ENCODE data around the gene LINGO1.

The LINGO1 gene, protein sequence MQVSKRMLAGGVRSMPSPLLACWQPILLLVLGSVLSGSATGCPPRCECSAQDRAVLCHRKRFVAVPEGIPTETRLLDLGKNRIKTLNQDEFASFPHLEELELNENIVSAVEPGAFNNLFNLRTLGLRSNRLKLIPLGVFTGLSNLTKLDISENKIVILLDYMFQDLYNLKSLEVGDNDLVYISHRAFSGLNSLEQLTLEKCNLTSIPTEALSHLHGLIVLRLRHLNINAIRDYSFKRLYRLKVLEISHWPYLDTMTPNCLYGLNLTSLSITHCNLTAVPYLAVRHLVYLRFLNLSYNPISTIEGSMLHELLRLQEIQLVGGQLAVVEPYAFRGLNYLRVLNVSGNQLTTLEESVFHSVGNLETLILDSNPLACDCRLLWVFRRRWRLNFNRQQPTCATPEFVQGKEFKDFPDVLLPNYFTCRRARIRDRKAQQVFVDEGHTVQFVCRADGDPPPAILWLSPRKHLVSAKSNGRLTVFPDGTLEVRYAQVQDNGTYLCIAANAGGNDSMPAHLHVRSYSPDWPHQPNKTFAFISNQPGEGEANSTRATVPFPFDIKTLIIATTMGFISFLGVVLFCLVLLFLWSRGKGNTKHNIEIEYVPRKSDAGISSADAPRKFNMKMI

DNA sequence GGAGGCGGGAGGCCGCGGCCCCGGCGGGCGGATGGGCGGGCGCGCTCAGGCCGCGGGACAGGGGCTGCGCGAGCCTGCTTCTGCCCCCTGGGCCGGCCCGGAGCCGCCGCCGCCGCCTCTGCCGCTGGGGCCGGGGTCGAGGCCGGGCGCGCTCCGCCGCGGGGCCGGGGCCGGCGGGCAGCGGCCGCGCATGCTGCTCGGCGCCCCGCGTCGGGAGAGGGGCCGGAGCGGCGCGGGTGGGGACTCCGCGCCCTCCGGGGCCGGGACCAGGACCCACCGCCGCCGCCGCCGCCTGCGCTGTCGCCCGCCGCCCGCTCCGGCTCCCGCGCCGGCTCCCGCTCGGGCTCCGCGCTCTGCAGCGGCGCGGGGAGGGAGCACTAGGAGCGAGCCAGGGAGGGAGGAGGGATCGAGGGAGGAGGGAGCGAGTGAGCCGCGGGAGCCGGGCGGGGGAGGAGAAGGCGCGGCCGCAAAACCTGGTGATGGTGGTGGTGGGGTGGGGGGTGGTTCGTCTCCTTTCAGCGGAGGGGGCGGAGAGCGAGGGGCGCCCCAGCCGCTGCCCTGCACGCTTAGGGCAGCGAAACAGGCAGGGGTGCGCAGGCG is at the start of gene LINGO1:
Gene LINGO1 (minus strand): TSS at position 379 of the 600 bp plus-strand sequence. CDS start 597 bp downstream, outside the sequence.
- DNase-seq (ENCODE audit: low read depth), result no peak

DNA sequence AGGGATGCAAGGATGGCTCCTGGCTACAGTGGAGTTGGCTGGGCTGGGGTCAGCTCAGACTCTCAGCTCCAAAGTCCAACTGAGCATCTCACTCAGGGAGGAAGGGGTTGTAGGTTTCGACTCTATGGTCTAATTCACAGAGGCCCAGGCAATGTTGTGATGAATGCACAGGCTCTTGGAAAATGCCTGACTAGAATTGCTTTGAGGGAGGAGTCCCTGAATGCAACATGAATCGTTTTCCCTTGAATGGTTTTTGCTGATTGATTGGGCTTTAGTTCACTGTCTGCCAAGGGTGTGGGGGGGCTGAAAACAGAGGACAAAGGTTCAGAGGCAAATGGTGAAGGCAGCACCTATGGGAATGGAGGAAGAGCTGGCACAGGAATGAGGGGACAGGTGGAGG is 48.6 kb upstream of the LINGO1 start:
- no peak for DNase-seq (ENCODE audit: low read depth)

DNA sequence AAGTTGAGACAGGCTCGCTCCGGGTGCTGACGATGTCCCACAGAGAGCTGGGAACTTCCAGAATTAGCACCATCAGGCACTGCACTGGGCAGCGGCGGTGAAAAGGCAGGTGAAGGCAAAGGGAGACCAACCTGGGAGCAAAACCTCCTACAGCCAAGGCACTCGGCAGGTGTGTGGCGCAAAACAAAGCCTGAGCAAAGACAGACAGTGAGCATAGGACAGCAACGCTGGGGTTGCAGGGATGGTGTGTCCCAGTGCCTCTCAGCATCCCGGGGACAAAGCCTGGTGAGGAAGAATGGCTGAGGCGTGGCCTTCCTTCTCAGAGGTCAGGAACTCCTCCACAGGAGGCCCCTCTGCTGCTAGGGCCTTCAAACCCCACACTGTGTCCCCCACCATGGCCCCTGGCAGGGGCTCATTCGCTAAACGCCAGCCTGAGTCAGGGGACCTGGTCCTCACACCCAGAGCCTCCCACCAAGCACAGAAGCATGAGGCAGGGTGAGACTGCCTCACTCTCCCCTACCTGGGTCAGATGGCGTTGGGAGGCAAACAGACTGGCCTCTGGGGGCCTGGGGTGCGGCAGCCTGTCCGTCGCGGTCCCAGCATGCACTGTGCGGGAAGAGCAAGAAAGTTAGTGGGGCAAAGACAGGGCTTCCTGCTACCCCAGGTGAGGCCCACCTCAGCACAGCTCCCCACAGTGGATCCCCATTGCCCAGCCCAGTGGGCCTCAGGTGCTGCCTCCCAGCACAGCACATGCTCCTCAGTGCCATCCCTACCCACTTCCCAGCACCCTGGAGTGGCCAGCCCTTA is 44.1 kb upstream of the LINGO1 start:
- DNase-seq (ENCODE audit: low read depth), result no peak

DNA sequence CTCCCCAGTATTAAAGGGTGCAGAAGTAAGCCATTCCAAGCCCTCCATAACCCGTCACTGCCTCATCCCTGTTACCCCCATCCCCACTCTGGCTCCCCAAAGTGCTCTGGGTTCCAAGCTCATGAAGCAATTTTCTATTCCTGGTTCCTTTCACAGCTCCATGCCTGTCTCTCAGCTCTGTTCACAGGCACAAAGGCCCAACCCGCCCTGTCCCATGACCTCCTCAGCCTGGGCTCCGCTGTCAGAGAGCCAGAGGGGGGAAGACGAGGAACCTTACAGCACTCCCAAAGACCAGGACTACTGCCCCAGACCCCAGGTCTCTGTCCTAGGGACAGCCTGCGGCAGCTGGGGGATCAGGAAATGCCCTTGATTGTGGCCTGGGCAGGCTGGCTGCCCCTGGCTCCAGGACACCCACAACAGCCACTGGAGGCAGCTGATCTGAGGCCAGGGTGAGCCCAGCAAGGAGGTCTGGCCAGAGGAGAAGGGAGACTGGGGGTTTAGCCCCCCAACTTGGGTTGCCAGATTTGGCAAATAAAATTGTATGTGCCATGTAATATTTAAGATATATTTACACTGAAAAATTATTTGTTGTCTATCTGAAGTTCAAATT is 43.2 kb upstream of the LINGO1 start:
- DNase-seq (ENCODE audit: low read depth), result no peak

DNA sequence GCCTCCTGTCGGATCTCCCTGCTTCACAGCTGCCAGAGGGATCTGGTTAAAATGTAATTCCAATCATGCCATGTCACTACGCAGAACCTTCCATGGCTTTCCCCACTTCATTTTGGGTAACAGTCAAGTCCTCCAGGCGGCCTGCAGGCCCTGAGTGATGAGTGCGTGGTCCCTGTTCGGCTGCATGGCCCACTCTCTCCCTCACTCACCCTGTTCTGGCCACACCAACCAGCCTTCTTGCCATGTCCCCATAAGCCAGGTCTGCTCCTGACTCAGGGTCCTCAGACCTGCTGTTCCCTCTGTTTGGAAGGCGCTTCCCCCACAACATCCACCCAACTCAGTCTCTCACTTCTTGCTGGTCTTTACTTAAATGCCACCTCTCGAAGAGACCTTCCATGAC is 41.6 kb upstream of the LINGO1 start:
- no peak for DNase-seq (ENCODE audit: low read depth)

DNA sequence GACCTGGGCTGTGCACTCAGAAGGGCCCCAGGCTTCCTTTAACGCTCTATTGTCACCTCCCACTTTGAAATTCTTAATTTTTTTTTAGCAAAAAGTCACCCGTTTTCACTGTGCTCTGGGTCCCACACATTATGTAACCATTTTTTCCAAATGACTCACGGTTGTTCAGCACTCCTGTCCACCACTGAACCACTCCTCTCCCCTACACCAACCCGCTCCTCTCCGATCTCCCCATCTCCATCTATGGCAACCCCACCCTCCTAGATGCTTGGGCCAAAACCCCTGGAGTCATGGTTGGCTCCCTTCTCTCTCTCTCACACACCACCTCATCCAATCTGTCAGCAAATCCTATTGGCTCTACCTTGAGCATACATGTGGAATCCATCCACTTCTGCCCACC is 41.2 kb upstream of the LINGO1 start:
- DNase-seq (ENCODE audit: low read depth), result no peak

DNA sequence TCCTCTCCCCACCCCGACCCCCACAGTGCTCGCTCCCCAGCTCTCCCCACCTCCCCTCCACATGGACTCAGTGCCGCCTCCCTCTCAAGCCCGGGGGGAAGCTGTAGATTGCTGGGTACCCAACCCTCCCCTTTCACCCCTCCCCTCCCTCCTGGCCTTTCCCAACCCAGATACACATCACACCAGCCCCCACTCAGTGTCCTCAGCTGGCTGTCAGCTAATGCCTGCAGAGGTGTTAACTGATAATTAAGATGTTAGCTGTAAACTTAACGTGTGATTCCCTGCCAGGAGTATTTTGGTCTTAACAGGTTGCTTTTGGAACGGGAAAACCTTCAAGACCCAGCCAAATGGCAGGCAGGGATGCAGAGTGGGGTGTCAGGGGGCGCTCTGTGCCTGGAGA is 39.4 kb upstream of the LINGO1 start:
- DNase-seq (ENCODE audit: low read depth), result no peak

DNA sequence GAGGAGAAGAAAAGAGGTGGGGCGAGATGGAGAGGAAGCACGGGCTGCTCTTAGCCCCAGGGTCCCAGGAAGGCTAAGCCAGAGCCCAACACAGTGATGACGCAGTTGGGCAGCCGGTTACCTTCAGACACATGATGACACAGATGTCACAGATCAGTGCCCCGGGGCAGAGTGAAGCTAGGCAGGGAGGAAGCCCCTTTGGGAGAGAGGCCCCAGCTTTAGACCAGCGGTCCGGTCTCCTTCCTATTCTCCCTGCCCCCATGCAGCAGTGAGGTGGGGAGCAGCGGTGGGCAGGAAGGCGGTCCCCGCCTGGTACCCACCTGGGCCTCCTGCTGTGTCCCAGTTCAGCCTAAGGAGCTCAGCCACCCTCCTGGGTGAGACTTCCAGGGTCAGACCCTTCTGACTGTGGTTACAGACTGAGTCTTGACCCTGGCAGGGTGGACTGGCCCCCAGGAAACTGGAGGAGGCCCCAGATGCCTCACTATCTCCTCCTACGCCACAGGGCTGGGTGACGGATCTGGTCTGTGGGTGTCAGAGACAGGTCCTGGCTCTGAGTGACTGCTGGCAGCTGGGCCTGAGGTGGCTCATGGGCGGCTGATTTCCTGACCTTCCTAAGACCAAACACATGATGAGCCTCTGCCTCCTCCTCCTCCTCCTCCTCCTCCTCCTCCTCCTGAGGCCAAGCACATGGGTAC is 38.8 kb upstream of the LINGO1 start:
- no peak for DNase-seq (ENCODE audit: low read depth)

DNA sequence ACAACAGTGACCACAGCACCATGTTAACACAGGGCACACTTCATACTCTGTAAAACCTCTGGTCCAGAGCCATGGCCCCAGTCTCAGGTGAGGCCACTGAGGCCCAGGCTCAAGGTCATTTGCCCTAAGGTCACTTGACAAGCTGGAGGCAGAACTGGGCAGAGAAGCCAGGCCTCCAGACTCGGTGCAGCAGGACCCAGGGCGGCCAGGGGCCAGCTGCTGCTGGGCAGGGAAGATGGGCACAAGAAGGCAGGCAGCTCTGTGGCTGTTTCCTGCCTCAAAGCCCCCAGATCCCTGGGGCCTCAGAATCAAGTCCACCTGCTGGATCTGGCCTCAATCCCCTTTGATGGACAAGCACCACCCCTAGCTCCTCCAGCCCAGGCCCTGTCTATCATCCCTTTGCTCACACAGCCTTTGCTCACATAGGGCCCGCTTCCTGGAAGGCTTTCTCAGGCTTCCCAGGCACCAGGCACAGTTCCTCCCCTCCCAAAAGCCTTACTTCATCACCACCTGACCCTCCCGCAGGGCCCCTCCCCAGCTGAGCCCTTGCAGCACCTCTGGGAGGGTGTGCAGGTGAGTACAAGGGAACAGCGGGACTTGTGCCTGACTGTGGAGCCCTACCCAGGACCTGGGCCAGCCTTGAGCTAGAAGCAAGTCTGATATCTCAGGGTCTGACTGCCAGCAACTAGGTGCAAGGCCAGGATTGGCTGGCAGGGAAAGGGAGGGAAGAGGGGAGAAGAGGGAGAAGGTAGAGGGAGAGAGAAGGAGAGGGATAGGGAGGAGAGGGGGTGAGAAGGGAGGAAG is 38.0 kb upstream of the LINGO1 start:
- no peak for DNase-seq (ENCODE audit: low read depth)

DNA sequence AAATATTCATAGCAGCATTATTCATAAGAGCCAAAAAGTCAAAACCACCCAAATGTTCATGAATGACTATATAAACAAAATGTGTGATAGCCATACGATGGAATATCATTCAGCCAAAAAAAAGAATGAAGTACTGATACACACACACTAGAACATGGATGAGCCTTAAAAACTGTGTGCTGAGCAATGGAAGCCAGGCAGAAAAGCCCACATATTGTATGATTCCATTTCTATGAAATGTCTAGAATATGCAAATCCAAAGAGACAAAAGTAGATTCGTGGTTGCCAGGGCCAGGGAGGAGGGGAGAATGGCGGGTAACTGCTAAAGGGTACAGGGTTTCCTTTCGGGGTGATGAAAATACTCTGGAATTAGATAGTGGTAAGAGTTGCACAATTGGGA is 37.2 kb upstream of the LINGO1 start:
- DNase-seq (ENCODE audit: low read depth), result no peak

DNA sequence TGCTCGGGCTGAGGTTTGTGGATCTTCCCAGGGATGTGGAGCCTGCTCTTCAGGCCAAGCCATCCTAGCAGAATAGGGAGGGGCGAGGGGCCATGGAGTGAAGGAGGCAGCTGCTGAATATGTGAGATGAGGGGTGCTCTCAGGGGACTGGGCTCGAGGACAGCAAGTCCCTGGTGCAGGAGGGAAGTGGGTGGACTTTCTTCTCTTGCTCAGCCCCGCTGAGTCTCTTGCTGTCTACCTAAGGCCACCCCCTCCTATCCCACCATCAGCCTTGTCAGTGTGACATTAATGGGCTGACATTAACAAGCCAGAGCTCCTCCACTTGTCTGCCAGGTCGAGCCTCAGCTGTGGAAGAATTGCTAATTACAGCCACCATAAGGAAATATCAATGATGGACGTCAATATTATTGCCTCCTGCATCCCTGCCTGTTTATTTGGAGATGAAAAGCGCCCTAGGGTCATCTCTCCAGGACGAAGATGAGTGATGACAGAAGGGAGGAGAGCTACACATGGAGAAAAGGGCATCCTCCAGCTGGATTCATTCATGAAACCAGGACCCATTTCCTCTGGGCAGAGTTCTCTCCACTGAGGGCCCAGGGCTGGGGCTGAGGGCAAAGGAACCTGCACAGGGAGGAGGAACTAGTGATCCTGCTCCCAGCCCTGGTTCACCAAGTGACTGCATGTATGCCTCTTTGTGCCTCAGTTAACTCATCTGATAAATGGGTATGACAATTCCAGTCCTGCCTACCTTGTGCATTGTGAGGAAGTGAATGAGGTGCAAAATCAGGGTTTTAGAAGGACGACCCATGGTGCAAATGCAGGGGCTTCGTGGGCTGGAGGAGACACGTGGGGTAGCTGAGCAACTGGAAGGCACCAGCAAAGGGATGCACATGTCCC is 34.9 kb upstream of the LINGO1 start:
- DNase-seq (ENCODE audit: low read depth), result no peak

DNA sequence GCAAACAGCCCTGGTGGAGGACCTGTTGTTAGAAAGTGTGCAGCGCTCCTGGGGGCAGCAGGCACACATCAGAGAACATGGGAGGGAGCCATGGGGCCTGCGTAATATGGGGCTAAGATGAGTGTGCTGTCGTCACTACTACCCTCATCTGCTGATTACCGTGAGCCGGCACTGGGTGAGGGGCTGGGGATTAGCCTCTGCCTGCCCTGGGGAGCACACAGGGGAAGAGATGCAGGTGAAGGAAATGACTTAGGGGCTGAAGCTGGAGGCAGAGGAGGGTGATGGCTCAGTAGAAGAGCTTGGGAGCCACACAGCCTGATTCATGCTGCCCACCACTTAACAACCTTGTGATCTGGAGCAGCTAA is 33.6 kb upstream of the LINGO1 start:
- DNase-seq (ENCODE audit: low read depth), result no peak

DNA sequence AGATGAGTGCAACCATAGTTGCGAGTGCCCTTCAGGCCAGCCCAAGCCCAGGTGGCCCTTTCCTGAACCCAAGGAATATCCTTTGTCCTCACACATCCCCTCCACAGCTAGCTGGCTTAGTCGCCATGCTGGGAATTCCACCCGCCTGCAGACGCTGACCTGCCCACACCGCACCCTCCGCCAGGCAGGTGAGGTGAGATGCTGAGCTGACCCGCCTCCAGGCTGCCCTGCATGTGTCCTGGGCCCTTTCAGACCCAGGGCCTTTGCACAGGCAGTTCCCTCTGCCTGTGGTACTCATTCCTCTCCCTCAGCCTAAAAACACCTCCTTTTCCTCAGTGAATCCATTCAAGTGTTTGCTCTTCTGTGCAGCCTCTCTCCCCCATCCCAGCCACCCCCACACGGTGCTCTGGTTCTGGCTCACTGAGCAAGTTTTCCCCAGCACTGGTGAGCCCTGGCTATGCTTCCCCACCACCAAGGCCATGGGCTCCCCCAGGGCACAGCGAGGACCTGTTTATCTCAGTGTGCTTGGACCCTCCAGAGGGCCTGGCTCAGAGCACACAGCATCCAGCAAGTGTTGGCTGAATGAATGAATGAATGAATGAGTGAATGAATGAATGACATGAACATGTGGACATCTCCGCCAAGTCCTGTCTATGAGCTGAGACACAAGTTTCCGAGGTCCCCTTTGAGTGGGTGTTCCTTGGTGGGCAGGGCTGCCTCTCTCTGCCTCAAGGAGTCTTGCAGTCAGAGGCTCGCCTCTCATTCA is 33.0 kb upstream of the LINGO1 start:
- no peak for DNase-seq (ENCODE audit: low read depth)

DNA sequence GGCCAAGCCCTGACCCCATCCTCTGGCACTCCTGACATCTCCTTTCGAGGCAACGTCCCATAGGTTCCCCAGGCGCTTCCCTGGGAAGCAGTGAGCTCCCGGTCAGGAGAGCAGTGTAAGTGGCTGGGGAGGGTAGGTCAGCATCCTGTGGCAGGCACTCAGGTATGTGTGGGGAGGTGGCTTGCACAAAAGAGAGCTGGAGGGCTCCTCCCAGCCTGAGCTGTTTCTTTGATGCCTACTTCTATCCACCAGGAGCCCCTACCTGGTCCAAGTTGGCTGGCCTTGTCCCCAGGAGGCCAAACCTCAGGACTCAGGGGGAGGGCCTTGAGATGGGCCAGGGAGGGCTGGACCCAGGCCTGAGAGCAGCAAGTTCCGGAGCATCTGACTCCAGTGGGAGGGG is 31.7 kb upstream of the LINGO1 start:
- DNase-seq (ENCODE audit: low read depth), result no peak

DNA sequence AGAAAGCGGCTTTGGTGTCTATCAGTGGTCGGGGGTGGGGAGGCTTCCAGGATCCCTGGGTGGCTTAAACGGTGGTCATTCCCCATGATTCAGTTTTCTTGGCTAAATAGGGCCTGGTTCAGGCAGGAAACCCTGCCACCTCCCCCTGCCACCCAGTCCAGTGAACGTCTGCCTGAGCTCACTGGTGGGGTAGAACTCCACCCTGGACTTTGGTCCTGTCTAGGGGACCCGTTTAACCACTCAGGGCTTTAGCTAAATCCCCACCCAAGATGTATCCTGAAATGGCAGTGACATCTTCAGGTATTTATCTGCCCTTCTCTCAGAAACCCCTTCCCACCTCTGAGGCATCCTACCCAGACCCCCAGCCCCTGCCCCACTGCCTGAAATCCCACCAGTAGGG is 30.5 kb upstream of the LINGO1 start:
- no peak for DNase-seq (ENCODE audit: low read depth)

DNA sequence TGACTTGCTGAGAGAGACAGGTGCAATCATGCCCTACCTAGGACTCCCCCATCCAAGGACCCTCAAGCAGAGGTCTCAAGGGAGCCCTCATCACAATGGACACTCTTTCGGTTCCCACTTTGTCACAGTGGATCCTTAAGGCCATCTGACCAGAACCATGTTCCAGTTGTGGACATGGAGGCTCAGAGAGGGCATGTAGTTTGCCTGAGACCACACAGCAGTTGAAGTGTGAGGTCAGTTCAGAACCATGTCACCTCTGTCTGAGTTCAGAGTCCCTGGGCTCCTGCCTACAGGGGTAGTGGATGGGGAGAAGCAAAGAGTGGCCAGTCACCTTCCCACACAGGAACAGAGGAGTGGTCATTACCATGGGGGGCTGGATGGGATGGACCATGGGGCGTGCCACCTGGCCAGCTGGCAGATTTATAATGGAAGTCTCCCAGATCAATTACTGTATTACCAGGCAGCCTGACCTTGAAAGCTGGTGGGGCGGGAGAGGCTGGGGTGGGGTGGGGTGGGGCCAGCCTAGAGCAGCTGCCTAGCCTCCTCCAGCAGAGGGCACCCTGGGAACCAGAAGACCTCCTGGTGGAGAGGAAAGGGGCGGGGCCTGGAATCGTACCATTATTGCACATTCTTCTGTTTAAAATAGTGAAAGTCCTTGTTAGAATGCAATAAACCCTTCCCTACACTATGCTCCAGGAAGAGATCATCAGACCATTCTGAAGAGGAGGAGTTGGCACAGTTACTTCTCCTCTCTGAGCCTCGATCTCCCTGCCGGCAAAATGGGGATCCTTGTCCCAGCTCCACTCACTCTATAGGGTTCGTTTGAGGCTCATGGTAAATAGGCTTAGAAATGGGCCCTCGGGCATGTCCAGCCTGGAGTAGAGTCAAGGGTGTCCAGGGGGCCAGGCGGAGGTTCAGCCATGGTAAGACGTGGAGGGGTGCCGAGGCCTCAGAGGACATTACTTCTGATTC is 26.9 kb upstream of the LINGO1 start:
- no peak for DNase-seq (ENCODE audit: low read depth)

DNA sequence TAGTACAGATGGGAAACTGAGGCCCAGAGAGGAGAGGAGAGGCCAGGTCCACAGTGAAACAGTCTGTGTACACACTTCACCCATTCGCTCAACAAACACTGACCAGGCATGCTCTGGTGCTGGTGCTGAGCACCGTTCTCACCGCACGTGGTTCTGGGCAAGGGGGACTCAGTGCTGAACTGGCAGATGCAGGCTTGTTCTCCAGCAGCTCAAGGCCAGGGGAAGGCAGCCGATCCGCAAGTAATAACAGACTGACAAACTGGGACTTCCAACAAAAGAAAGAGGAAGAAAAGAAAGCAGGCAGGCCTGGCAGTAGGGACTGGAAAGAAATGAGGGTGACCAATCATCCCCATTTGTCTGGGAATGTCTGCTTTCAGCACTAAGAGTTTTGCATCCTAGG is 25.6 kb upstream of the LINGO1 start:
- DNase-seq (ENCODE audit: low read depth), result no peak
